Thyroid gland (tissue), 4 donors: ENCODE data around the gene PLB1.

Source experiments
- POLR2A ChIP-seq, 2 donors: fragments of 450-650 bp; IDR thresholded peaks; one replicate each; pipeline ENCODE4 v1.6.1; 2017; ENCODE audit warnings: antibody characterized with exemption in 2 of 2, mild to moderate bottlenecking in 2 of 2, moderate library complexity in 1 of 2
- TF ChIP-seq, protein P1 (sequence below), 6 experiments: fragments of 200-600 bp in 3 of 6; fragments of 450-650 bp in 3 of 6; sonication (generic) in 3 of 6; IDR thresholded peaks; one replicate each; pipeline ENCODE4 v1.5.1; 2016 to 2019; ENCODE audit warnings: antibody characterized with exemption in 6 of 6, mild to moderate bottlenecking in 2 of 6, inconsistent platforms in 1 of 6, moderate library complexity in 1 of 6

- no peak for TF ChIP-seq POLR2A (IDR thresholded peaks at IDR 0.05)
- TF ChIP-seq, protein P1, sequence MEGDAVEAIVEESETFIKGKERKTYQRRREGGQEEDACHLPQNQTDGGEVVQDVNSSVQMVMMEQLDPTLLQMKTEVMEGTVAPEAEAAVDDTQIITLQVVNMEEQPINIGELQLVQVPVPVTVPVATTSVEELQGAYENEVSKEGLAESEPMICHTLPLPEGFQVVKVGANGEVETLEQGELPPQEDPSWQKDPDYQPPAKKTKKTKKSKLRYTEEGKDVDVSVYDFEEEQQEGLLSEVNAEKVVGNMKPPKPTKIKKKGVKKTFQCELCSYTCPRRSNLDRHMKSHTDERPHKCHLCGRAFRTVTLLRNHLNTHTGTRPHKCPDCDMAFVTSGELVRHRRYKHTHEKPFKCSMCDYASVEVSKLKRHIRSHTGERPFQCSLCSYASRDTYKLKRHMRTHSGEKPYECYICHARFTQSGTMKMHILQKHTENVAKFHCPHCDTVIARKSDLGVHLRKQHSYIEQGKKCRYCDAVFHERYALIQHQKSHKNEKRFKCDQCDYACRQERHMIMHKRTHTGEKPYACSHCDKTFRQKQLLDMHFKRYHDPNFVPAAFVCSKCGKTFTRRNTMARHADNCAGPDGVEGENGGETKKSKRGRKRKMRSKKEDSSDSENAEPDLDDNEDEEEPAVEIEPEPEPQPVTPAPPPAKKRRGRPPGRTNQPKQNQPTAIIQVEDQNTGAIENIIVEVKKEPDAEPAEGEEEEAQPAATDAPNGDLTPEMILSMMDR (IDR thresholded peaks at IDR 0.05), result no peak
These were observed 8.6 kb upstream of the PLB1 start for GRCh38 chr2:28487258-28487657.
